Body of pancreas (tissue), 4 donors: ENCODE data around the gene MT1G. TPM values are rescaled to one million over a fixed set of nuclear protein-coding genes. Genes with fewer than 3 reads are reported as not detected.

ENCODE experiments used
- ATAC-seq: fragments of 150-250 bp; one replicate; pipeline ENCODE4 v1.9.1; 2016
- DNase-seq, 4 donors: peaks; one replicate each; pipeline ENCODE4 v3.0.0-alpha.2; 2019
- H3K27ac ChIP-seq, 4 donors: fragments of 200-600 bp; sonication (generic); 1 replicate in 3 of 4; 2 replicates in 1 of 4; pipeline versions ENCODE4 v1.5.1 to v1.6.1; 2016 to 2019; ENCODE audit warnings: mild to moderate bottlenecking in 1 of 4, mixed read lengths in 1 of 4, moderate library complexity in 1 of 4
- H3K27me3 ChIP-seq, 2 donors: fragments of 200-600 bp; sonication (generic); one replicate each; pipeline ENCODE4 v1.6.0; 2016; ENCODE audit warnings: mild to moderate bottlenecking in 1 of 2
- H3K36me3 ChIP-seq, 2 donors: fragments of 200-600 bp; sonication (generic); replicated peaks in 1 of 2; 2 replicates each; pipeline ENCODE4 v1.5.1; 2016; ENCODE audit warnings: low read depth in 2 of 2; ENCODE audit not compliant: insufficient read depth in 1 of 2
- H3K4me1 ChIP-seq: fragments of 200-600 bp; sonication (generic); one replicate; pipeline ENCODE4 v1.6.0; 2016
- H3K4me3 ChIP-seq, 2 donors: fragments of 200-600 bp; sonication (generic); 1 replicate in 1 of 2; 2 replicates in 1 of 2; pipeline ENCODE4 v1.5.1; 2016 to 2019
- H3K9me3 ChIP-seq, 3 donors: fragments of 200-600 bp; sonication (generic); 1 replicate in 2 of 3; 2 replicates in 1 of 3; pipeline ENCODE4 v1.5.1; 2016
- CTCF ChIP-seq, 7 experiments: fragments of 450-650 bp in 4 of 7; fragments of 200-600 bp in 3 of 7; sonication (generic) in 3 of 7; IDR thresholded peaks; one replicate each; pipeline ENCODE4 v1.5.1; 2016 to 2019; ENCODE audit warnings: antibody characterized with exemption in 7 of 7
- POLR2A ChIP-seq, 3 donors: fragments of 450-650 bp; IDR thresholded peaks; one replicate each; pipeline ENCODE4 v1.6.1; 2016; ENCODE audit warnings: antibody characterized with exemption in 3 of 3, mild to moderate bottlenecking in 2 of 3
- WGBS, 2 donors: methylation state at CpG; one replicate each; pipeline ENCODE4 v1.1.5; 2017; 5-methylcytosine and 5-hydroxymethylcytosine counted together
- intact Hi-C: fragments of 100-400 bp; cut with DNase I; formaldehyde crosslinking; loops from one replicate; pipeline ENCODE4 v1.15.1; 2023
- total RNA-seq, 2 donors: library from RNA; depleted of rRNA; stranded (reverse); fragments of >200 nt; gene quantifications; one replicate each; pipeline ENCODE4 v1.1.0, GENCODE V29; 2016

The MT1G gene
- total RNA-seq, 2 donors from 2014 or later = 95.2 to 413 TPM

- intact Hi-C loops = no loop called here
- peak; percentile 98 for ATAC-seq
- no peaks in the 10 kb centered on the region for H3K27me3 ChIP-seq
- H3K9me3 ChIP-seq = no peaks in the 10 kb centered on the region
- peak; percentile 88 to 95 (median 90) for DNase-seq
- no peak overlapping the region for H3K4me3 ChIP-seq
- peak overlapping the region; percentile 54 to 75 (median 70) for H3K27ac ChIP-seq
- H3K36me3 ChIP-seq = no peaks in the 10 kb centered on the region
- peaks cover 18% of the 10 kb centered on the region for H3K4me1 ChIP-seq
- TF ChIP-seq POLR2A (IDR thresholded peaks at IDR 0.05) (peak in 2 of 3 donors; percentile 63 to 68), CTCF (IDR thresholded peaks at IDR 0.05) (peak; percentile 34 to 90 (median 72))
- WGBS, 2 donors = 2% methylated on average over 16 to 42 of the region's 42 CpGs
These were observed 24.6 kb downstream of the MT1G start for GRCh38 chr16:56643080-56643778.

GRCh38 chr16:56641166-56641565 is 26.7 kb downstream of the MT1G start:
- intact Hi-C loops = no loop called here
- H3K27me3 ChIP-seq = no peaks in the 10 kb centered on the region
- H3K27ac ChIP-seq = no peak overlapping the region
- WGBS, 2 donors = 85 to 100% methylated on average over 2 of the region's 2 CpGs
- no peak overlapping the region for H3K4me3 ChIP-seq
- H3K9me3 ChIP-seq = no peaks in the 10 kb centered on the region
- ATAC-seq (no peak), DNase-seq (no peak)
- H3K4me1 ChIP-seq = peaks cover 24% of the 10 kb centered on the region
- TF ChIP-seq CTCF (IDR thresholded peaks at IDR 0.05) (no peak), POLR2A (IDR thresholded peaks at IDR 0.05) (no peak)
- H3K36me3 ChIP-seq = no peaks in the 10 kb centered on the region

- 87 to 92% methylated on average over 1 of the region's 1 CpG for WGBS, 2 donors
- Histone ChIP-seq H3K9me3 (no peaks in the 10 kb centered on the region), H3K36me3 (no peaks in the 10 kb centered on the region), H3K27ac (no peak overlapping the region), H3K4me3 (no peak overlapping the region), H3K27me3 (no peaks in the 10 kb centered on the region), H3K4me1 (peaks cover 24% of the 10 kb centered on the region)
- no peak for TF ChIP-seq POLR2A (IDR thresholded peaks at IDR 0.05)
- no peak for TF ChIP-seq CTCF (IDR thresholded peaks at IDR 0.05)
- ATAC-seq (no peak), DNase-seq (no peak)
- intact Hi-C loops = no loop called here
These were observed 27.8 kb downstream of the MT1G start for GRCh38 chr16:56640076-56640475.

GRCh38 chr16:56639045-56639444 is 28.8 kb downstream of the MT1G start:
- Histone ChIP-seq H3K9me3 (no peaks in the 10 kb centered on the region), H3K27ac (peak overlapping the region in 1 of 4 donors; percentile 50), H3K27me3 (no peaks in the 10 kb centered on the region), H3K4me3 (no peak overlapping the region), H3K4me1 (peaks cover 21% of the 10 kb centered on the region), H3K36me3 (no peaks in the 10 kb centered on the region)
- no peak for TF ChIP-seq POLR2A (IDR thresholded peaks at IDR 0.05)
- no peak for TF ChIP-seq CTCF (IDR thresholded peaks at IDR 0.05)
- intact Hi-C loops = no loop called here
- WGBS, 2 donors = 29 to 50% methylated on average over 1 of the region's 1 CpG
- ATAC-seq = no peak
- DNase-seq = no peak
